HepG2 (cell line): ENCODE data around the gene MARK2. TPM values are rescaled to one million over a fixed set of nuclear protein-coding genes. Genes with fewer than 3 reads are reported as not detected.

Experiments used
- ARNT2 ChIP-seq: sonication (generic); formaldehyde crosslinking; IDR thresholded peaks from 2 replicates; pipeline ENCODE4 v1.8.0; 2022; ENCODE audit warnings: mild to moderate bottlenecking, low read depth, missing genetic modification reagents, moderate library complexity
- ATF1 ChIP-seq: IDR thresholded peaks from 2 replicates; pipeline ENCODE4 v1.6.1; 2016; ENCODE audit warnings: mild to moderate bottlenecking, control low read depth
- BRF2 ChIP-seq: sonication (generic); formaldehyde crosslinking; IDR thresholded peaks from 2 replicates; pipeline ENCODE4 v1.8.1; 2022; ENCODE audit warnings: mild to moderate bottlenecking, missing genetic modification reagents
- EZH2 ChIP-seq: conservative IDR thresholded peaks from 2 replicates; pipeline ENCODE4 v1.6.1; 2012; ENCODE audit warnings: mild to moderate bottlenecking, low read depth, low read length, moderate library complexity
- FOXA3 ChIP-seq: IDR thresholded peaks from 2 replicates; pipeline ENCODE4 v1.6.1; 2016; ENCODE audit warnings: missing genetic modification reagents, missing compliant biosample characterization
- GFI1 ChIP-seq: sonication (generic); formaldehyde crosslinking; IDR thresholded peaks from 2 replicates; pipeline ENCODE4 v1.5.0; 2020; ENCODE audit warnings: missing genetic modification reagents, mild to moderate bottlenecking, borderline replicate concordance
- HNRNPH1 ChIP-seq: fragments of 200-400 bp; formaldehyde crosslinking; optimal IDR thresholded peaks from 2 replicates; pipeline ENCODE3; 2017; ENCODE audit warnings: mild to moderate bottlenecking, low read depth, low read length
- HOXA9 ChIP-seq: sonication (generic); formaldehyde crosslinking; IDR thresholded peaks from 2 replicates; pipeline ENCODE4 v1.8.1; 2022; ENCODE audit warnings: missing genetic modification reagents, mild to moderate bottlenecking, moderate library complexity, borderline replicate concordance
- IKZF1 ChIP-seq: fragments of 450-650 bp; IDR thresholded peaks from 2 replicates; pipeline ENCODE4 v1.7.1; 2016
- KAT8 ChIP-seq: IDR thresholded peaks from 2 replicates; pipeline ENCODE4 v1.6.1; 2016; ENCODE audit warnings: missing genetic modification reagents, missing compliant biosample characterization
- KLF6 ChIP-seq: IDR thresholded peaks from 2 replicates; pipeline ENCODE4 v1.8.0; 2016; ENCODE audit warnings: missing biosample characterization, missing genetic modification reagents
- MTA3 ChIP-seq: sonication (generic); formaldehyde crosslinking; IDR thresholded peaks from 2 replicates; pipeline ENCODE4 v1.4.0; 2020; ENCODE audit warnings: missing genetic modification reagents
- PAWR ChIP-seq: sonication (generic); formaldehyde crosslinking; IDR thresholded peaks from 2 replicates; pipeline ENCODE4 v1.4.0; 2020; ENCODE audit warnings: missing genetic modification reagents, mild to moderate bottlenecking, borderline replicate concordance
- POGK ChIP-seq: sonication (generic); formaldehyde crosslinking; conservative IDR thresholded peaks from 2 replicates; pipeline ENCODE4 v1.8.0; 2022; ENCODE audit warnings: mild to moderate bottlenecking, moderate library complexity, missing genetic modification reagents
- POGZ ChIP-seq: sonication (generic); formaldehyde crosslinking; IDR thresholded peaks from 2 replicates; pipeline ENCODE4 v1.4.0; 2020; ENCODE audit warnings: mild to moderate bottlenecking, missing genetic modification reagents
- RXRA ChIP-seq: sonication (generic); formaldehyde crosslinking; IDR thresholded peaks from 2 replicates; pipeline ENCODE4 v1.5.1; 2020; ENCODE audit warnings: missing genetic modification reagents
- SALL2 ChIP-seq: sonication (generic); formaldehyde crosslinking; IDR thresholded peaks from 2 replicates; pipeline ENCODE4 v1.8.1; 2023; ENCODE audit warnings: mild to moderate bottlenecking, missing genetic modification reagents, inconsistent platforms
- SAP130 ChIP-seq: IDR thresholded peaks from 2 replicates; pipeline ENCODE4 v1.6.1; 2016; ENCODE audit warnings: low read depth
- TEAD3 ChIP-seq: optimal IDR thresholded peaks from 2 replicates; pipeline ENCODE3; 2016; ENCODE audit warnings: borderline replicate concordance
- WIZ ChIP-seq: sonication (generic); formaldehyde crosslinking; IDR thresholded peaks from 2 replicates; pipeline ENCODE4 v1.5.1; 2020; ENCODE audit warnings: mild to moderate bottlenecking, missing genetic modification reagents
- ZFP37 ChIP-seq: sonication (generic); formaldehyde crosslinking; IDR thresholded peaks from 2 replicates; pipeline ENCODE4 v1.4.0; 2020; ENCODE audit warnings: missing genetic modification reagents, borderline replicate concordance
- ZFP82 ChIP-seq: sonication (generic); formaldehyde crosslinking; IDR thresholded peaks from 2 replicates; pipeline ENCODE4 v1.5.1; 2020; ENCODE audit warnings: mild to moderate bottlenecking, missing genetic modification reagents, borderline replicate concordance
- ZNF274 ChIP-seq: sonication (generic); formaldehyde crosslinking; IDR thresholded peaks from 2 replicates; pipeline ENCODE4 v1.5.1; 2020; ENCODE audit warnings: mild to moderate bottlenecking, missing genetic modification reagents
- ZNF281 ChIP-seq: sonication (generic); formaldehyde crosslinking; IDR thresholded peaks from 2 replicates; pipeline ENCODE4 v1.4.0; 2020; ENCODE audit warnings: missing genetic modification reagents, borderline replicate concordance
- ZNF282 ChIP-seq: fragments of 450-650 bp; IDR thresholded peaks from 2 replicates; pipeline ENCODE4 v1.6.1; 2018; ENCODE audit not compliant: partially characterized antibody
- ZNF724P ChIP-seq: sonication (generic); formaldehyde crosslinking; IDR thresholded peaks from 2 replicates; pipeline ENCODE4 v1.8.0; 2022; ENCODE audit warnings: missing genetic modification reagents, borderline replicate concordance
- ZNF792 ChIP-seq: IDR thresholded peaks from 2 replicates; pipeline ENCODE4 v1.6.1; 2016
- polyA plus RNA-seq, 8 experiments: library from polyadenylated mRNA; depleted of rRNA in 3 of 8; stranded (reverse) in 7 of 8; unstranded in 1 of 8; fragments of >200 nt; fragmentation: Illumina TruSeq in 4 of 8; extraction: Trizol in 4 of 8; gene quantifications; 2 replicates each; pipeline versions ENCODE4 v1.2.1 to v1.2.3, GENCODE V29; 2011 to 2016; ENCODE audit warnings: low read depth in 4 of 8, missing spikeins in 1 of 8, mixed read lengths in 1 of 8; ENCODE audit not compliant: insufficient read depth in 1 of 8
- total RNA-seq, 5 experiments: library from RNA; depleted of rRNA; stranded (reverse); fragments of >200 nt; fragmentation: Illumina TruSeq; extraction: Trizol; gene quantifications; 2 replicates each; pipeline ENCODE4 v1.2.3, GENCODE V29; 2016; ENCODE audit warnings: low read depth in 1 of 5
- TF ChIP-seq, protein P1 (sequence below): sonication (generic); formaldehyde crosslinking; IDR thresholded peaks from 2 replicates; pipeline ENCODE4 v1.4.0; 2020; ENCODE audit warnings: mild to moderate bottlenecking, low read depth, missing genetic modification reagents

The MARK2 gene
- total and polyA plus RNA-seq, 2 of the 13 experiments (the other 11 are each of a cell fraction or from before 2014, with no cell fraction given) = 13.5 to 13.9 TPM

- no peak for TF ChIP-seq BRF2 (CRISPR knock-in tag)
- TF ChIP-seq POGK = no peak
- no peak for TF ChIP-seq PAWR
- TF ChIP-seq SAP130 (CRISPR knock-in tag) = peak; percentile 87
- no peak for TF ChIP-seq MTA3 (CRISPR knock-in tag)
- no peak for TF ChIP-seq ZNF282
- no peak for TF ChIP-seq IKZF1
- 0 out of 2 replicates have a peak, but pooled peaks have one; percentile 22 for TF ChIP-seq RXRA
- TF ChIP-seq TEAD3 (CRISPR knock-in tag) = peak; percentile 71
- no peak for TF ChIP-seq ZNF724P
- no peak for TF ChIP-seq ARNT2
- TF ChIP-seq ZNF792 = peak; percentile 42; the same call in 1 of the 2 replicates
- TF ChIP-seq, protein P1, sequence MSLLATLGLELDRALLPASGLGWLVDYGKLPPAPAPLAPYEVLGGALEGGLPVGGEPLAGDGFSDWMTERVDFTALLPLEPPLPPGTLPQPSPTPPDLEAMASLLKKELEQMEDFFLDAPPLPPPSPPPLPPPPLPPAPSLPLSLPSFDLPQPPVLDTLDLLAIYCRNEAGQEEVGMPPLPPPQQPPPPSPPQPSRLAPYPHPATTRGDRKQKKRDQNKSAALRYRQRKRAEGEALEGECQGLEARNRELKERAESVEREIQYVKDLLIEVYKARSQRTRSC (CRISPR knock-in tag) = no peak
- TF ChIP-seq KAT8 (CRISPR knock-in tag) = peak; percentile 48; the same call in 1 of the 2 replicates
- no peak for TF ChIP-seq ZFP37 (CRISPR knock-in tag)
- peak; percentile 48; the same call in 1 of the 2 replicates for TF ChIP-seq HOXA9 (CRISPR knock-in tag)
- TF ChIP-seq ATF1 (CRISPR knock-in tag) = no peak
- TF ChIP-seq POGZ (CRISPR knock-in tag) = 0 out of 2 replicates have a peak, but pooled peaks have one; percentile 15
- TF ChIP-seq ZNF281 (CRISPR knock-in tag) = peak; percentile 26; the same call in 1 of the 2 replicates
- no peak for TF ChIP-seq SALL2
- TF ChIP-seq HNRNPH1 = no peak
- TF ChIP-seq FOXA3 (CRISPR knock-in tag) = peak; percentile 63
- TF ChIP-seq GFI1 (CRISPR knock-in tag) = no peak
- no peak for TF ChIP-seq EZH2
- no peak for TF ChIP-seq ZNF274 (CRISPR knock-in tag)
- TF ChIP-seq WIZ = no peak
- TF ChIP-seq KLF6 (CRISPR knock-in tag) = no peak
- TF ChIP-seq ZFP82 (CRISPR knock-in tag) = no peak
These were observed 24.0 kb downstream of the MARK2 start (continued) for GRCh38 chr11:63862923-63863322.
